Kidney (tissue), 14 donors: ENCODE measurements around the gene SLAMF9. TPM values are rescaled to one million over a fixed set of nuclear protein-coding genes. Genes with fewer than 3 reads are reported as not detected.

Experiments
- DNase-seq, 5 donors: peaks; one replicate each; pipeline ENCODE4 v3.0.0-alpha.2; 2013 to 2020
- FAIRE-seq: peaks from 2 replicates; lab custom pipeline; 2012; peaks lifted over from hg19 to GRCh38; lab: Jason Lieb, UNC
- H3K27ac ChIP-seq, 2 donors: one replicate each; pipeline ENCODE4 v1.7.0; 2013; ENCODE audit warnings: low read depth in 2 of 2, low read length in 2 of 2, inconsistent platforms in 1 of 2
- H3K27me3 ChIP-seq: one replicate; pipeline ENCODE4 v1.7.1; 2013; ENCODE audit warnings: low read length, inconsistent platforms; ENCODE audit not compliant: control insufficient read depth, insufficient read depth
- H3K36me3 ChIP-seq, 3 donors: one replicate each; pipeline versions ENCODE4 v1.7.0 to v1.7.1; 2013; ENCODE audit warnings: low read length in 3 of 3, control low read depth in 1 of 3, inconsistent platforms in 1 of 3; ENCODE audit not compliant: insufficient read depth in 3 of 3, control insufficient read depth in 2 of 3
- H3K4me1 ChIP-seq, 3 donors: one replicate each; pipeline versions ENCODE4 v1.7.0 to v1.7.1; 2013; ENCODE audit warnings: low read length in 3 of 3, inconsistent platforms in 1 of 3, low read depth in 1 of 3; ENCODE audit not compliant: control insufficient read depth in 2 of 3, insufficient read depth in 2 of 3
- H3K4me3 ChIP-seq, 3 donors: one replicate each; pipeline versions ENCODE4 v1.7.0 to v1.8.1; 2013; ENCODE audit warnings: low read length in 3 of 3, control low read depth in 1 of 3, inconsistent platforms in 1 of 3
- H3K9ac ChIP-seq, 3 donors: one replicate each; pipeline versions ENCODE4 v1.7.0 to v1.7.1; 2013; ENCODE audit warnings: low read length in 3 of 3, control low read depth in 1 of 3, inconsistent platforms in 1 of 3
- H3K9me3 ChIP-seq, 3 donors: one replicate each; pipeline versions ENCODE4 v1.7.0 to v1.7.1; 2013; ENCODE audit warnings: low read length in 3 of 3, control low read depth in 1 of 3, inconsistent platforms in 1 of 3; ENCODE audit not compliant: control insufficient read depth in 2 of 3, insufficient read depth in 1 of 3
- CTCF ChIP-seq: IDR thresholded peaks from 3 replicates; pipeline ENCODE4 v1.5.1; 2012; ENCODE audit warnings: mild to moderate bottlenecking, moderate library complexity, borderline replicate concordance; ENCODE audit not compliant: insufficient read depth; ENCODE audit errors: extremely low read depth
- intact Hi-C: fragments of 100-400 bp; cut with DNase I; formaldehyde crosslinking; loops from one replicate; pipeline ENCODE4 v1.11.1; 2022
- polyA plus RNA-seq: library from polyadenylated mRNA; stranded (reverse); fragments of 350-450 nt; fragmentation: Illumina TruSeq; extraction: RNeasy Lipid Tissue Mini Kit (QIAGEN cat#74804); gene quantifications from one replicate; pipeline ENCODE4 v1.2.3, GENCODE V29; 2014; ENCODE audit warnings: low read depth, low replicate concordance; ENCODE audit not compliant: insufficient read depth
- total RNA-seq: library from RNA; stranded (reverse); fragmentation: NEBNext Ultra II Directional; extraction: Animal tissue kit (Norgen Biotek cat#: 25700); gene quantifications from one replicate; pipeline ENCODE4 v1.2.1, GENCODE V29; 2021
- donor health status: control.
- donor health status: control.
- donor health status: control.
- donor health status: control.
- donor health status: control.
- donor health status: DM: yes; HTN: yes; CAD: no.
- donor health status: Normal renal cell carcinoma (clear cell type).

The SLAMF9 gene
- total and polyA plus RNA-seq, 2 donors from 2014 or later: not detected

GRCh38 chr1:159996653-159997052, 42.6 kb upstream of the SLAMF9 start:
- TF ChIP-seq CTCF: no peak
- H3K9me3 ChIP-seq: no peaks in the 10 kb centered on the region
- H3K4me3 ChIP-seq: no peak overlapping the region
- no peak overlapping the region for H3K27ac ChIP-seq
- FAIRE-seq (no peak), DNase-seq (no peak)
- intact Hi-C loops: no loop called here
- no peaks in the 10 kb centered on the region for H3K36me3 ChIP-seq
- H3K4me1 ChIP-seq: no peaks in the 10 kb centered on the region
- H3K9ac ChIP-seq: no peak overlapping the region
- H3K27me3 ChIP-seq: no peaks in the 10 kb centered on the region

- Histone ChIP-seq H3K9me3 (no peaks in the 10 kb centered on the region), H3K4me1 (no peaks in the 10 kb centered on the region), H3K36me3 (no peaks in the 10 kb centered on the region), H3K27me3 (no peaks in the 10 kb centered on the region), H3K9ac (no peak overlapping the region), H3K4me3 (no peak overlapping the region), H3K27ac (no peak overlapping the region)
- DNase-seq: no peak
- intact Hi-C loops: no loop called here
- TF ChIP-seq CTCF: no peak
- FAIRE-seq: no peak
Observed at GRCh38 chr1:159994896-159995295, 40.9 kb upstream of the SLAMF9 start.

- no peaks in the 10 kb centered on the region for H3K36me3 ChIP-seq
- no peaks in the 10 kb centered on the region for H3K9me3 ChIP-seq
- no peak overlapping the region for H3K4me3 ChIP-seq
- H3K4me1 ChIP-seq: no peaks in the 10 kb centered on the region
- DNase-seq: no peak
- no peak overlapping the region for H3K9ac ChIP-seq
- no peak overlapping the region for H3K27ac ChIP-seq
- H3K27me3 ChIP-seq: no peaks in the 10 kb centered on the region
- no peak for TF ChIP-seq CTCF
- no peak for FAIRE-seq
- intact Hi-C loops: no loop called here
Observed at GRCh38 chr1:159993911-159994310, 39.9 kb upstream of the SLAMF9 start.

GRCh38 chr1:159992161-159992560, 38.1 kb upstream of the SLAMF9 start:
- FAIRE-seq (no peak), DNase-seq (peak in 1 of 5 donors; percentile 12)

More at GRCh38 chr1:159992161-159992560, 38.1 kb upstream of the SLAMF9 start:
- H3K9me3 ChIP-seq: no peaks in the 10 kb centered on the region
- no peaks in the 10 kb centered on the region for H3K36me3 ChIP-seq
- no peak overlapping the region for H3K9ac ChIP-seq
- H3K4me3 ChIP-seq: no peak overlapping the region
- H3K27me3 ChIP-seq: no peaks in the 10 kb centered on the region
- no peak overlapping the region for H3K27ac ChIP-seq
- no peak for TF ChIP-seq CTCF
- intact Hi-C loops: no loop called here
- H3K4me1 ChIP-seq: no peaks in the 10 kb centered on the region
